ENCODE measurements around the gene METRNL.
"Not testable (repeated sequence)": the region's sequence is repeated elsewhere in the genome, so short reads cannot be mapped to it uniquely, and the experiment has no call there.

The METRNL gene

GRCh38 chr17:83119987-83120864 lies 40.8 kb downstream of the METRNL start:
- H3K27ac ChIP-seq, result no peak overlapping the region
- no peak for TF ChIP-seq CTCF (conservative IDR thresholded peaks at IDR 0.05)

- not testable (repeated sequence) for H3K27ac ChIP-seq
Measured at GRCh38 chr17:83121473-83121872, 42.1 kb downstream of the METRNL start.

- H3K27ac ChIP-seq, result no peak overlapping the region
- no peak for TF ChIP-seq ZFX (IDR thresholded peaks at IDR 0.05)
- no peak for TF ChIP-seq CTCF (conservative IDR thresholded peaks at IDR 0.05)
Measured at GRCh38 chr17:83121921-83122820, 42.8 kb downstream of the METRNL start.

- no peak overlapping the region for H3K27ac ChIP-seq
- TF ChIP-seq ZFX (IDR thresholded peaks at IDR 0.05), result no peak
Measured at GRCh38 chr17:83122834-83123233, 43.4 kb downstream of the METRNL start.

- H3K27ac ChIP-seq, result no peak overlapping the region
- TF ChIP-seq ZFX (IDR thresholded peaks at IDR 0.05), result no peak
Measured at GRCh38 chr17:83123896-83124801, 44.7 kb downstream of the METRNL start.

- no peak overlapping the region for H3K27ac ChIP-seq
Measured at GRCh38 chr17:83124871-83125514, 45.6 kb downstream of the METRNL start.

GRCh38 chr17:83125515-83126274 lies 46.3 kb downstream of the METRNL start:
- no peak for TF ChIP-seq ZFX (IDR thresholded peaks at IDR 0.05)
- TF ChIP-seq CTCF (conservative IDR thresholded peaks at IDR 0.05), result no peak
- H3K27ac ChIP-seq, result no peak overlapping the region

More at GRCh38 chr17:83124871-83125514, 45.6 kb downstream of the METRNL start:
- TF ChIP-seq ZFX (IDR thresholded peaks at IDR 0.05), result no peak
- no peak for TF ChIP-seq CTCF (conservative IDR thresholded peaks at IDR 0.05)

Measured in C4-2B (cell line).